Spleen (tissue), 11 donors: ENCODE data around the gene CRYL1. TPM values are rescaled to one million over a fixed set of nuclear protein-coding genes. Genes with fewer than 3 reads are reported as not detected.

Experiments used
- DNase-seq: peaks from one replicate; pipeline ENCODE4 v3.0.0-alpha.2; 2020
- H3K27ac ChIP-seq, 8 donors: fragments of 200-600 bp; sonication (generic) in 7 of 8; 1 replicate in 4 of 8; 2 replicates in 4 of 8; pipeline versions ENCODE4 v1.5.0 to v1.8.0; 2016 to 2021; ENCODE audit warnings: inconsistent platforms in 4 of 8, mild to moderate bottlenecking in 4 of 8, moderate library complexity in 1 of 8
- H3K27me3 ChIP-seq, 7 donors: fragments of 200-600 bp; sonication (generic) in 6 of 7; replicated peaks in 1 of 7; 1 replicate in 4 of 7; 2 replicates in 3 of 7; pipeline versions ENCODE4 v1.5.0 to v1.8.0; 2016 to 2021; ENCODE audit warnings: inconsistent platforms in 3 of 7, mild to moderate bottlenecking in 1 of 7
- H3K36me3 ChIP-seq, 6 donors: fragments of 200-600 bp; sonication (generic) in 5 of 6; 1 replicate in 4 of 6; 2 replicates in 2 of 6; pipeline versions ENCODE4 v1.5.0 to v1.8.0; 2016 to 2021; ENCODE audit warnings: inconsistent platforms in 2 of 6
- H3K4me1 ChIP-seq, 6 donors: fragments of 200-600 bp; sonication (generic) in 5 of 6; 1 replicate in 3 of 6; 2 replicates in 3 of 6; pipeline versions ENCODE4 v1.5.0 to v1.8.0; 2016 to 2021; ENCODE audit warnings: inconsistent platforms in 3 of 6
- H3K4me3 ChIP-seq, 8 donors: fragments of 200-600 bp; sonication (generic) in 7 of 8; 1 replicate in 4 of 8; 2 replicates in 4 of 8; pipeline versions ENCODE4 v1.5.0 to v1.8.0; 2016 to 2021; ENCODE audit warnings: inconsistent platforms in 4 of 8, mild to moderate bottlenecking in 4 of 8, moderate library complexity in 2 of 8
- H3K9me3 ChIP-seq, 8 donors: fragments of 200-600 bp; sonication (generic) in 7 of 8; 1 replicate in 4 of 8; 2 replicates in 4 of 8; pipeline versions ENCODE4 v1.5.0 to v1.8.0; 2016 to 2021; ENCODE audit warnings: inconsistent platforms in 4 of 8
- CTCF ChIP-seq, 11 experiments: fragments of 200-600 bp in 7 of 11; fragments of 450-650 bp in 4 of 11; sonication (generic) in 4 of 11; IDR thresholded peaks in 8 of 11; conservative IDR thresholded peaks in 3 of 11; 1 replicate in 7 of 11; 2 replicates in 4 of 11; pipeline versions ENCODE4 v1.4.0 to v1.8.0; 2016 to 2021; ENCODE audit warnings: antibody characterized with exemption in 11 of 11, inconsistent platforms in 4 of 11, mild to moderate bottlenecking in 1 of 11
- POLR2A ChIP-seq, 3 donors: fragments of 450-650 bp; IDR thresholded peaks; one replicate each; pipeline ENCODE4 v1.5.1; 2017; ENCODE audit warnings: antibody characterized with exemption in 3 of 3, mild to moderate bottlenecking in 1 of 3
- POLR2AphosphoS5 ChIP-seq, 3 donors: sonication (generic); formaldehyde crosslinking; IDR thresholded peaks; one replicate each; pipeline ENCODE4 v1.5.1; 2017; ENCODE audit warnings: antibody characterized with exemption in 3 of 3
- WGBS, 5 donors: extraction: QIAGEN DNeasy Blood & Tissue Kit in 3 of 5; methylation state at CpG; one replicate each; pipeline versions ENCODE4 v1.1.5 to v1.1.7; 2013 to 2018; 5-methylcytosine and 5-hydroxymethylcytosine counted together
- intact Hi-C: fragments of 100-400 bp; cut with DNase I; formaldehyde crosslinking; loops from one replicate; pipeline ENCODE4 v1.15.0; 2023; ENCODE audit warnings: low total_unique reads
- polyA plus RNA-seq, 3 donors: library from polyadenylated mRNA; stranded (reverse); fragments of 200-250 nt; gene quantifications; one replicate each; pipeline ENCODE4 v1.2.1, GENCODE V29; 2013
- total RNA-seq, 7 donors: library from RNA; depleted of rRNA in 3 of 7; stranded (reverse); fragments of >200 nt in 3 of 7; fragmentation: NEBNext Ultra II Directional in 4 of 7; extraction: Animal tissue kit (Norgen Biotek cat#: 25700) in 4 of 7; gene quantifications; one replicate each; pipeline versions ENCODE4 v1.1.0 to v1.2.1, GENCODE V29; 2016 to 2021
- donor health status: healthy with polysubstance abuse.
- donor health status: DM: no; HTN: no; CAD: no; lungs with moderate emphysema.
- donor health status: DM: no; HTN: no; CAD: no.
- donor health status: Bipolar disorder and iron deficiency.
- donor health status: healthy.
- donor health status: DM: no; HTN: no; CAD: no.
- donor health status: DM: yes; HTN: yes; CAD: no.

The CRYL1 gene
- total and polyA plus RNA-seq, 10 donors, result 13.5 to 46.5 (median 29.0) TPM

- DNase-seq, result no peak
- intact Hi-C loops, result no loop called here
- 61 to 79% (median 69%) methylated on average over 10 of the region's 10 CpGs for whole genome bisulfite sequencing, 5 donors
Measured at GRCh38 chr13:20512042-20512683, 13.5 kb downstream of the CRYL1 start.

GRCh38 chr13:20506696-20507095 is 19.0 kb downstream of the CRYL1 start:
- WGBS, 5 donors, result 76 to 84% (median 79%) methylated on average over 4 of the region's 4 CpGs
- intact Hi-C loops, result no loop called here
- H3K27ac ChIP-seq, result peak overlapping the region in 1 of 8 donors; percentile 26
- TF ChIP-seq POLR2A (IDR thresholded peaks at IDR 0.05), result no peak
- TF ChIP-seq CTCF (IDR thresholded peaks at IDR 0.05 in 8 of 11, conservative IDR thresholded peaks at IDR 0.05 in 3 of 11), result no peak
- TF ChIP-seq POLR2AphosphoS5 (IDR thresholded peaks at IDR 0.05), result no peak
- H3K9me3 ChIP-seq, result no peaks in the 10 kb centered on the region
- no peak for DNase-seq
- H3K4me1 ChIP-seq, result peaks cover 0 to 12% (median 0%) of the 10 kb centered on the region in 6 donors
- H3K27me3 ChIP-seq, result no peaks in the 10 kb centered on the region
- H3K4me3 ChIP-seq, result no peak overlapping the region
- peaks cover 0 to 34% (median 10%) of the 10 kb centered on the region in 6 donors for H3K36me3 ChIP-seq

More at GRCh38 chr13:20512042-20512683, 13.5 kb downstream of the CRYL1 start:
- peaks cover 0 to 41% (median 16%) of the 10 kb centered on the region in 6 donors for H3K36me3 ChIP-seq
- no peaks in the 10 kb centered on the region for H3K9me3 ChIP-seq
- TF ChIP-seq CTCF (IDR thresholded peaks at IDR 0.05 in 8 of 11, conservative IDR thresholded peaks at IDR 0.05 in 3 of 11) (no peak), POLR2AphosphoS5 (IDR thresholded peaks at IDR 0.05) (no peak), POLR2A (IDR thresholded peaks at IDR 0.05) (no peak)
- no peak overlapping the region for H3K4me3 ChIP-seq
- H3K4me1 ChIP-seq, result no peaks in the 10 kb centered on the region
- no peaks in the 10 kb centered on the region for H3K27me3 ChIP-seq
- no peak overlapping the region for H3K27ac ChIP-seq

- H3K36me3 ChIP-seq, result peaks cover 0 to 24% (median 3%) of the 10 kb centered on the region in 6 donors
- no peak for TF ChIP-seq CTCF (IDR thresholded peaks at IDR 0.05 in 8 of 11, conservative IDR thresholded peaks at IDR 0.05 in 3 of 11)
- TF ChIP-seq POLR2AphosphoS5 (IDR thresholded peaks at IDR 0.05), result no peak
- TF ChIP-seq POLR2A (IDR thresholded peaks at IDR 0.05), result no peak
- DNase-seq, result no peak
- peaks cover 0 to 17% (median 3%) of the 10 kb centered on the region in 6 donors for H3K4me1 ChIP-seq
- WGBS, 5 donors, result 82 to 89% (median 85%) methylated on average over 10 of the region's 10 CpGs
- peaks cover 0 to 4% (median 0%) of the 10 kb centered on the region in 8 donors for H3K9me3 ChIP-seq
- no peak overlapping the region for H3K4me3 ChIP-seq
- intact Hi-C loops, result no loop called here
- peak overlapping the region in 3 of 8 donors; percentile 18 to 61 (median 26) for H3K27ac ChIP-seq
- no peaks in the 10 kb centered on the region for H3K27me3 ChIP-seq
Measured at GRCh38 chr13:20505405-20506366, 20.0 kb downstream of the CRYL1 start.
